B cell (primary cell): ENCODE results near the gene OTULINL. TPM values are rescaled to one million over a fixed set of nuclear protein-coding genes. Genes with fewer than 3 reads are reported as not detected.

Experiments used
- ATAC-seq: fragments of 200-7000 bp; cut with Tn5 transposase; one replicate; pipeline ENCODE4 v1.10.0; 2021; ENCODE audit warnings: low read depth, mild to moderate bottlenecking, moderate number of reproducible peaks, moderate library complexity
- CTCF ChIA-PET: fragments of 350-600 bp; sonication (Branson Sonifier 250); formaldehyde crosslinking; loops from one replicate; lab custom pipeline; 2021; ENCODE audit warnings: antibody characterized with exemption, inconsistent platforms; lab: Charles Lee
- POLR2A ChIA-PET: fragments of 350-600 bp; sonication (Branson Sonifier 250); formaldehyde crosslinking; loops from one replicate; lab custom pipeline; 2021; ENCODE audit warnings: antibody characterized with exemption; lab: Charles Lee
- DNase-seq: peaks from one replicate; pipeline ENCODE4 v3.0.0; 2013
- H2AFZ ChIP-seq: 2 replicates; pipeline ENCODE4 v1.6.1; 2012; ENCODE audit warnings: mild to moderate bottlenecking, low read depth, low read length; ENCODE audit not compliant: insufficient read depth, poor library complexity, severe bottlenecking
- H3K27ac ChIP-seq, 2 donors: 1 replicate in 1 of 2; 2 replicates in 1 of 2; pipeline ENCODE4 v1.5.1; 2012 to 2013; ENCODE audit warnings: low read length in 2 of 2, mild to moderate bottlenecking in 2 of 2, moderate library complexity in 1 of 2
- H3K27me3 ChIP-seq, 4 experiments: fragments of 200-600 bp in 1 of 4; sonication (generic) in 1 of 4; replicated peaks in 1 of 4; 1 replicate in 2 of 4; 2 replicates in 2 of 4; pipeline versions ENCODE4 v1.6.1 to v1.7.0; 2013 to 2016; ENCODE audit warnings: low read length in 3 of 4, mild to moderate bottlenecking in 2 of 4, mixed read lengths in 1 of 4, moderate library complexity in 1 of 4; ENCODE audit not compliant: insufficient read depth in 4 of 4, control insufficient read depth in 3 of 4; ENCODE audit errors: control extremely low read depth in 1 of 4
- H3K36me3 ChIP-seq, 2 experiments: replicated peaks in 1 of 2; 1 replicate in 1 of 2; 2 replicates in 1 of 2; pipeline versions ENCODE4 v1.6.1 to v1.7.1; 2013; ENCODE audit warnings: low read length in 1 of 2; ENCODE audit not compliant: insufficient read depth in 2 of 2, control insufficient read depth in 1 of 2; ENCODE audit errors: control extremely low read depth in 1 of 2, extremely low read depth in 1 of 2
- H3K4me1 ChIP-seq, 2 donors: fragments of 200-600 bp in 1 of 2; sonication (generic) in 1 of 2; 1 replicate in 1 of 2; 2 replicates in 1 of 2; pipeline versions ENCODE4 v1.5.1 to v1.6.1; 2013 to 2017; ENCODE audit warnings: low read length in 2 of 2; ENCODE audit not compliant: control insufficient read depth in 2 of 2, insufficient read depth in 2 of 2
- H3K4me2 ChIP-seq: replicated peaks from 2 replicates; pipeline ENCODE3; 2012; ENCODE audit warnings: mild to moderate bottlenecking, low read depth, low read length; ENCODE audit not compliant: poor library complexity, severe bottlenecking
- H3K4me3 ChIP-seq, 5 experiments: fragments of 200-600 bp in 1 of 5; sonication (generic) in 1 of 5; 1 replicate in 3 of 5; 2 replicates in 2 of 5; pipeline versions ENCODE4 v1.5.1 to v1.7.0; 2011 to 2016; ENCODE audit warnings: low read length in 4 of 5, mild to moderate bottlenecking in 4 of 5, low read depth in 2 of 5, control low read depth in 1 of 5, moderate library complexity in 1 of 5; ENCODE audit not compliant: insufficient read depth in 1 of 5; ENCODE audit errors: control extremely low read depth in 1 of 5, extremely low read depth in 1 of 5
- H3K79me2 ChIP-seq: fragments of 200-600 bp; sonication (generic); one replicate; pipeline ENCODE4 v1.6.0; 2016; ENCODE audit warnings: low read length; ENCODE audit not compliant: control insufficient read depth, insufficient read depth
- H3K9ac ChIP-seq: fragments of 200-600 bp; sonication (generic); 2 replicates; pipeline ENCODE4 v1.6.1; 2017; ENCODE audit warnings: mild to moderate bottlenecking, low read length, moderate library complexity
- H3K9me3 ChIP-seq, 3 donors: one replicate each; pipeline versions ENCODE4 v1.6.1 to v1.7.1; 2013; ENCODE audit warnings: low read length in 2 of 3; ENCODE audit not compliant: control insufficient read depth in 2 of 3, insufficient read depth in 1 of 3; ENCODE audit errors: control extremely low read depth in 1 of 3
- H4K20me1 ChIP-seq: 2 replicates; pipeline ENCODE4 v1.6.0; 2012; ENCODE audit warnings: mild to moderate bottlenecking, low read length; ENCODE audit not compliant: insufficient read depth, control insufficient read depth, poor library complexity, severe bottlenecking
- H3K27ac Mint-ChIP-seq: one replicate; pipeline ENCODE4 v1.8.0; 2021; ENCODE audit warnings: mixed read lengths
- H3K27me3 Mint-ChIP-seq: one replicate; pipeline ENCODE4 v1.8.0; 2021; ENCODE audit warnings: mixed read lengths
- H3K4me1 Mint-ChIP-seq: one replicate; pipeline ENCODE4 v1.8.0; 2021; ENCODE audit warnings: mixed read lengths
- H3K4me3 Mint-ChIP-seq: one replicate; pipeline ENCODE4 v1.8.0; 2021; ENCODE audit warnings: mixed read lengths
- H3K9me3 Mint-ChIP-seq: one replicate; pipeline ENCODE4 v1.8.0; 2022; ENCODE audit warnings: mixed read lengths; ENCODE audit not compliant: insufficient read depth
- EZH2 ChIP-seq: IDR thresholded peaks from 2 replicates; pipeline ENCODE4 v1.6.1; 2012; ENCODE audit warnings: borderline replicate concordance, low read depth, mild to moderate bottlenecking, moderate library complexity, low read length; ENCODE audit not compliant: insufficient read depth, poor library complexity, severe bottlenecking
- WGBS: methylation state at CpG from one replicate; pipeline ENCODE4 v1.1.5; 2013; ENCODE audit warnings: missing lambda C conversion rate; ENCODE audit not compliant: insufficient coverage; 5-methylcytosine and 5-hydroxymethylcytosine counted together
- intact Hi-C: fragments of 100-400 bp; cut with micrococcal nuclease; formaldehyde crosslinking; loops from one replicate; pipeline ENCODE4 v1.10.0; 2022
- polyA plus RNA-seq: library from polyadenylated mRNA; depleted of rRNA; stranded (reverse); fragments of >200 nt; gene quantifications from 2 replicates; pipeline ENCODE4 v1.2.3, GENCODE V29; 2012
- total RNA-seq, 2 donors: library from RNA; stranded (reverse); fragments of 120-200 nt in 1 of 2; gene quantifications; 1 replicate in 1 of 2; 2 replicates in 1 of 2; pipeline versions ENCODE4 v1.2.3 to v1.2.4, GENCODE V29; 2013 to 2022
- TF ChIP-seq, protein P1 (sequence below): fragments of 200-600 bp; IDR thresholded peaks from one replicate; pipeline ENCODE4 v1.8.0; 2022; ENCODE audit warnings: antibody characterized with exemption, mild to moderate bottlenecking

Gene OTULINL
- total and polyA plus RNA-seq, 2 donors (not counting 1 experiment from before 2014, with no cell fraction given), result 0.33 to 0.81 TPM

- H3K27me3 Mint-ChIP-seq, result peaks cover 52% of the 10 kb centered on the region
- intact Hi-C loops, result no loop called here
- H3K27ac Mint-ChIP-seq, result no peak overlapping the region
- H3K9ac ChIP-seq, result no peak overlapping the region
- H3K4me1 Mint-ChIP-seq, result no peaks in the 10 kb centered on the region
- no peak overlapping the region for H3K4me3 Mint-ChIP-seq
- no peaks in the 10 kb centered on the region for H4K20me1 ChIP-seq
- DNase-seq (no peak), ATAC-seq (no peak)
- POLR2A ChIA-PET, result no interaction called here
- WGBS, result no CpG with 5 or more reads among the region's 1 CpG
- CTCF ChIA-PET, result no interaction called here
- peaks cover 0 to 11% (median 4%) of the 10 kb centered on the region in 3 donors for H3K9me3 ChIP-seq
- no peak for TF ChIP-seq EZH2
- TF ChIP-seq, protein P1, sequence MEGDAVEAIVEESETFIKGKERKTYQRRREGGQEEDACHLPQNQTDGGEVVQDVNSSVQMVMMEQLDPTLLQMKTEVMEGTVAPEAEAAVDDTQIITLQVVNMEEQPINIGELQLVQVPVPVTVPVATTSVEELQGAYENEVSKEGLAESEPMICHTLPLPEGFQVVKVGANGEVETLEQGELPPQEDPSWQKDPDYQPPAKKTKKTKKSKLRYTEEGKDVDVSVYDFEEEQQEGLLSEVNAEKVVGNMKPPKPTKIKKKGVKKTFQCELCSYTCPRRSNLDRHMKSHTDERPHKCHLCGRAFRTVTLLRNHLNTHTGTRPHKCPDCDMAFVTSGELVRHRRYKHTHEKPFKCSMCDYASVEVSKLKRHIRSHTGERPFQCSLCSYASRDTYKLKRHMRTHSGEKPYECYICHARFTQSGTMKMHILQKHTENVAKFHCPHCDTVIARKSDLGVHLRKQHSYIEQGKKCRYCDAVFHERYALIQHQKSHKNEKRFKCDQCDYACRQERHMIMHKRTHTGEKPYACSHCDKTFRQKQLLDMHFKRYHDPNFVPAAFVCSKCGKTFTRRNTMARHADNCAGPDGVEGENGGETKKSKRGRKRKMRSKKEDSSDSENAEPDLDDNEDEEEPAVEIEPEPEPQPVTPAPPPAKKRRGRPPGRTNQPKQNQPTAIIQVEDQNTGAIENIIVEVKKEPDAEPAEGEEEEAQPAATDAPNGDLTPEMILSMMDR, result no peak
- no peak overlapping the region for H3K4me3 ChIP-seq
- H2AFZ ChIP-seq, result no peak overlapping the region
- H3K4me2 ChIP-seq, result no peak overlapping the region
- H3K9me3 Mint-ChIP-seq, result peaks cover 8% of the 10 kb centered on the region
- no peaks in the 10 kb centered on the region for H3K4me1 ChIP-seq
- no peaks in the 10 kb centered on the region for H3K79me2 ChIP-seq
- no peaks in the 10 kb centered on the region for H3K36me3 ChIP-seq
- H3K27ac ChIP-seq, result no peak overlapping the region
- H3K27me3 ChIP-seq, result peaks cover 0 to 23% (median 6%) of the 10 kb centered on the region in 4 experiments
Observed at GRCh38 chr5:14545862-14546261, 35.7 kb upstream of the OTULINL start.

DNA sequence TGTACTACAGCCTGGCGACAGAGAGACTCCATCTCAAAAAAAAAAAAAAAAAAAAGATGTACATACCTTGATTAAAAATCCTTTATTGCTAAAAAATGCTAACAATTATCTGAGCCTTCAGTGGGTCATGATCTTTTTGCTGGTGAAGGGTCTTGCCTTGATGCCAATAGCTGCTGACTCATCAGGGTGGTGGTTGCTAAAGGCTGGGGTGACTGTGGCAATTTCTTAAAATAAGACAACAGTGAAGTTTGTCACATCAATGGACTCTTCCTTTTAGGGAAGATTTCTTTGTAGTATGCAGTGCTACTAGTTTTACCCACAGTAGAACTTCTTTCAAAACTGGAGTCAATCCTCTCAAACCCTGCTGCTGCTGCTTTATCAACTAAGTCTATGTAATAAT, 33.9 kb upstream of the OTULINL start:
- no peak overlapping the region for H3K4me3 ChIP-seq
- peaks cover 0 to 24% (median 6%) of the 10 kb centered on the region in 4 experiments for H3K27me3 ChIP-seq
- Mint-ChIP-seq H3K4me3 (no peak overlapping the region), H3K27ac (no peak overlapping the region), H3K27me3 (peaks cover 57% of the 10 kb centered on the region), H3K4me1 (no peaks in the 10 kb centered on the region), H3K9me3 (no peaks in the 10 kb centered on the region)
- TF ChIP-seq EZH2, result no peak
- ATAC-seq (no peak), DNase-seq (no peak)
- H3K4me1 ChIP-seq, result no peaks in the 10 kb centered on the region
- H3K27ac ChIP-seq, result no peak overlapping the region
- H3K9me3 ChIP-seq, result peaks cover 0 to 6% (median 2%) of the 10 kb centered on the region in 3 donors
- intact Hi-C loops, result no loop called here
- no peak overlapping the region for H3K9ac ChIP-seq
- no peaks in the 10 kb centered on the region for H3K79me2 ChIP-seq
- POLR2A ChIA-PET, result no interaction called here
- no peak overlapping the region for H3K4me2 ChIP-seq
- H3K36me3 ChIP-seq, result no peaks in the 10 kb centered on the region
- no CpG with 5 or more reads among the region's 1 CpG for WGBS
- CTCF ChIA-PET, result interaction anchor here (0.7 kb wide), 1 partner anchor 557 kb away, joined by 3 read pairs; no protein-coding TSS in a partner anchor
- no peaks in the 10 kb centered on the region for H4K20me1 ChIP-seq
- H2AFZ ChIP-seq, result no peak overlapping the region
